NCI-H524 treated with DMSO at 0.1 percent for 48 hours (cell line): Measurements from ENCODE around the gene NEK11.
"Not testable (repeated sequence)": the region's sequence is repeated elsewhere in the genome, so short reads cannot be mapped to it uniquely, and the experiment has no call there.

Experiments used
- DNase-seq: peaks from one replicate; lab custom pipeline; 2025; lab: John Stamatoyannopoulos, UW

NEK11 gene

GRCh38 chr3:131299836-131300235, 273.2 kb downstream of the NEK11 start:
- no peak for DNase-seq

- no peak for DNase-seq
Measured at GRCh38 chr3:131303848-131304247, 277.2 kb downstream of the NEK11 start.

- DNase-seq = no peak
Measured at GRCh38 chr3:131304890-131305289, 278.2 kb downstream of the NEK11 start.

GRCh38 chr3:131306242-131306641, 279.6 kb downstream of the NEK11 start:
- DNase-seq = no peak

GRCh38 chr3:131314318-131314717, 287.6 kb downstream of the NEK11 start:
- no peak for DNase-seq

GRCh38 chr3:131315162-131315561, 288.5 kb downstream of the NEK11 start:
- no peak for DNase-seq

GRCh38 chr3:131317667-131318066, 291.0 kb downstream of the NEK11 start:
- DNase-seq = no peak

- DNase-seq = no peak
Measured at GRCh38 chr3:131323014-131323413, 296.3 kb downstream of the NEK11 start.

- DNase-seq = no peak
Measured at GRCh38 chr3:131323792-131324191, 297.1 kb downstream of the NEK11 start.

- DNase-seq = no peak
Measured at GRCh38 chr3:131324923-131325322, 298.2 kb downstream of the NEK11 start.

GRCh38 chr3:131326307-131326706, 299.6 kb downstream of the NEK11 start:
- DNase-seq = no peak

- DNase-seq = peak; percentile 80
Measured at GRCh38 chr3:131328721-131329120, 302.0 kb downstream of the NEK11 start.

GRCh38 chr3:131329774-131330173, 303.1 kb downstream of the NEK11 start:
- no peak for DNase-seq

- DNase-seq = not testable (repeated sequence)
Measured at GRCh38 chr3:131331456-131332085, 304.9 kb downstream of the NEK11 start.

GRCh38 chr3:131338948-131339640, 312.4 kb downstream of the NEK11 start:
- no peak for DNase-seq

GRCh38 chr3:131341761-131342160, 315.1 kb downstream of the NEK11 start:
- DNase-seq = no peak

- DNase-seq = no peak
Measured at GRCh38 chr3:131348911-131349310, 322.2 kb downstream of the NEK11 start.

- DNase-seq = no peak
Measured at GRCh38 chr3:131349454-131349853, 322.8 kb downstream of the NEK11 start.

- no peak for DNase-seq
Measured at GRCh38 chr3:131349946-131350347, 323.3 kb downstream of the NEK11 start.

- DNase-seq = no peak
Measured at GRCh38 chr3:131350506-131350905, 323.8 kb downstream of the NEK11 start.

- DNase-seq = no peak
Measured at GRCh38 chr3:131353016-131353877, 326.6 kb downstream of the NEK11 start.

GRCh38 chr3:131353986-131354385, 327.3 kb downstream of the NEK11 start:
- no peak for DNase-seq
